ENCODE results near the gene RIPOR3. TPM values are rescaled to one million over a fixed set of nuclear protein-coding genes. Genes with fewer than 3 reads are reported as not detected.

The RIPOR3 gene
- total and polyA plus RNA-seq, 9 of the 15 experiments (the other 6 are each of a cell fraction or from before 2014, with no cell fraction given) = 3.3 to 62.7 (median 21.4) TPM

DNA sequence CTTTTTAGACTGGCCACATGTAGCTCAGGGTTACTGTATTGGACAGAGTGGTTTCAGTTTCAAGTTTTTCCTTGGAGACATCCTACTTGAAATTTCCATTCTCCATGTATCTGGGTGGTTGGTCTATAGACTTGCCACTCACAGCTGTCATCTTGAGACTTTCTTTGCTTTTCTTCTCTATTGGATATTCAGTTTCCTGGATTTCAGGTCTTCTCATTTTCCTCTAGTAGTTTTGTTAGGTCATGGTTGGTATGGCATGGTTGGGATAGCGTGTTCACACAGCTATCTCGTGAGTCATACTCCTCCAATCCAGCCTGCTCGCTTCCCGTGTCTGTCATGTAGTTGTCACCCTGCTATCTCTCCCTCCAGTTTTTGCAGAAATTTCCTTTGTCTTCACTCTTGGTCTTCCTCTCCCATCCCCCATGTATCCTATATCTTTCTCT is 132.8 kb downstream of the RIPOR3 start (continued):
- TF ChIP-seq, protein P1, sequence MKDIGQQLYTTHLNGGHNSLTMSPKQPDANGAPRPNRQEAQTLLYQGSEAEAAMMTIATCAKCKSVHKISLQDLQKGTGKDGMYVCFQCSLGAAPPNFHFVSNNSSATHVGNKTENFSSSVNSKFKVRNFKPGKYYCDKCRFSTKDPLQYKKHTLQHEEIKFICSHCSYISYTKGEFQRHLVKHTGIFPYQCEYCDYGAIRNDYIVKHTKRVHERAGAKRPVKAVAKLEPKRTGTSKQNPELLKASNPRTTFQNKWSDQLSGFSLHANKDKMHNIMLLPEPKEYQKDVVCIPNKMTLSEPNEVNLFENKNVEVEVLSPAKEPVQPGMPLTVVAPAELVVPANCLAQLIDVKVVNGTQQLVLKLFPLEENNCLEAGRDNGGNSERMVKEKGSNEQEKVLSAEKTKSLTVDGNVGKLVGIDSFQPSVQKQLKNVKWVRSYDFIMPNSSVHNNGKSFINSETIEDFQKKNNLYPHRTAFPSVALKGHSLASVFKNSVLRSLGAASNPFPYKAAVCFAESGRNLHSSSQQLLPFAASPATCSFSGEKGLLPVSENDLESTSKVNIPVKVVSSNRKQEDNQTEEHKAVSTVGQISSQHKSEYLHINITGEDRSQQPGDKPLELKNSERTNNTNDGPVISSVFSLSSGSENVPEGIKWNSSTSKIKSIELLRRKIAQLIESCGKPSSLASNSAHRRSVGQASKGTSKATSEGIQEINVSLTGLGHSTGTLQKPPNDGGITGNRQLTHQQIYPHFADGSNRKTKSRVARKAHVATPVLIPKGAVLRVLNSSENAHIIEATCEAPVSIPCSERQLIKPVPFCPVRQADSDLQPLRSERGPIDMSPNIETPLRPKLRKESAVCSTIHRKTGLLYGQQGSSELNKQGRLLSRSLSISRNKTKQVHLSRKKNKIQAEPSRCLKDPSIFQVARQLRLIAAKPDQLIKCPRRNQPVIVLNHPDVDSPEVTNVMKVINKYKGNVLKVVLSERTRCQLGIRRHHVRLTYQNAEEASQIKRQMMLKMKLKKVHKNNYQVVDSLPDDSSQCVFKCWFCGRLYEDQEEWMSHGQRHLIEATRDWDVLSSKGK (CRISPR knock-in tag; IDR thresholded peaks at IDR 0.05) = no peak
- TF ChIP-seq, protein P2, sequence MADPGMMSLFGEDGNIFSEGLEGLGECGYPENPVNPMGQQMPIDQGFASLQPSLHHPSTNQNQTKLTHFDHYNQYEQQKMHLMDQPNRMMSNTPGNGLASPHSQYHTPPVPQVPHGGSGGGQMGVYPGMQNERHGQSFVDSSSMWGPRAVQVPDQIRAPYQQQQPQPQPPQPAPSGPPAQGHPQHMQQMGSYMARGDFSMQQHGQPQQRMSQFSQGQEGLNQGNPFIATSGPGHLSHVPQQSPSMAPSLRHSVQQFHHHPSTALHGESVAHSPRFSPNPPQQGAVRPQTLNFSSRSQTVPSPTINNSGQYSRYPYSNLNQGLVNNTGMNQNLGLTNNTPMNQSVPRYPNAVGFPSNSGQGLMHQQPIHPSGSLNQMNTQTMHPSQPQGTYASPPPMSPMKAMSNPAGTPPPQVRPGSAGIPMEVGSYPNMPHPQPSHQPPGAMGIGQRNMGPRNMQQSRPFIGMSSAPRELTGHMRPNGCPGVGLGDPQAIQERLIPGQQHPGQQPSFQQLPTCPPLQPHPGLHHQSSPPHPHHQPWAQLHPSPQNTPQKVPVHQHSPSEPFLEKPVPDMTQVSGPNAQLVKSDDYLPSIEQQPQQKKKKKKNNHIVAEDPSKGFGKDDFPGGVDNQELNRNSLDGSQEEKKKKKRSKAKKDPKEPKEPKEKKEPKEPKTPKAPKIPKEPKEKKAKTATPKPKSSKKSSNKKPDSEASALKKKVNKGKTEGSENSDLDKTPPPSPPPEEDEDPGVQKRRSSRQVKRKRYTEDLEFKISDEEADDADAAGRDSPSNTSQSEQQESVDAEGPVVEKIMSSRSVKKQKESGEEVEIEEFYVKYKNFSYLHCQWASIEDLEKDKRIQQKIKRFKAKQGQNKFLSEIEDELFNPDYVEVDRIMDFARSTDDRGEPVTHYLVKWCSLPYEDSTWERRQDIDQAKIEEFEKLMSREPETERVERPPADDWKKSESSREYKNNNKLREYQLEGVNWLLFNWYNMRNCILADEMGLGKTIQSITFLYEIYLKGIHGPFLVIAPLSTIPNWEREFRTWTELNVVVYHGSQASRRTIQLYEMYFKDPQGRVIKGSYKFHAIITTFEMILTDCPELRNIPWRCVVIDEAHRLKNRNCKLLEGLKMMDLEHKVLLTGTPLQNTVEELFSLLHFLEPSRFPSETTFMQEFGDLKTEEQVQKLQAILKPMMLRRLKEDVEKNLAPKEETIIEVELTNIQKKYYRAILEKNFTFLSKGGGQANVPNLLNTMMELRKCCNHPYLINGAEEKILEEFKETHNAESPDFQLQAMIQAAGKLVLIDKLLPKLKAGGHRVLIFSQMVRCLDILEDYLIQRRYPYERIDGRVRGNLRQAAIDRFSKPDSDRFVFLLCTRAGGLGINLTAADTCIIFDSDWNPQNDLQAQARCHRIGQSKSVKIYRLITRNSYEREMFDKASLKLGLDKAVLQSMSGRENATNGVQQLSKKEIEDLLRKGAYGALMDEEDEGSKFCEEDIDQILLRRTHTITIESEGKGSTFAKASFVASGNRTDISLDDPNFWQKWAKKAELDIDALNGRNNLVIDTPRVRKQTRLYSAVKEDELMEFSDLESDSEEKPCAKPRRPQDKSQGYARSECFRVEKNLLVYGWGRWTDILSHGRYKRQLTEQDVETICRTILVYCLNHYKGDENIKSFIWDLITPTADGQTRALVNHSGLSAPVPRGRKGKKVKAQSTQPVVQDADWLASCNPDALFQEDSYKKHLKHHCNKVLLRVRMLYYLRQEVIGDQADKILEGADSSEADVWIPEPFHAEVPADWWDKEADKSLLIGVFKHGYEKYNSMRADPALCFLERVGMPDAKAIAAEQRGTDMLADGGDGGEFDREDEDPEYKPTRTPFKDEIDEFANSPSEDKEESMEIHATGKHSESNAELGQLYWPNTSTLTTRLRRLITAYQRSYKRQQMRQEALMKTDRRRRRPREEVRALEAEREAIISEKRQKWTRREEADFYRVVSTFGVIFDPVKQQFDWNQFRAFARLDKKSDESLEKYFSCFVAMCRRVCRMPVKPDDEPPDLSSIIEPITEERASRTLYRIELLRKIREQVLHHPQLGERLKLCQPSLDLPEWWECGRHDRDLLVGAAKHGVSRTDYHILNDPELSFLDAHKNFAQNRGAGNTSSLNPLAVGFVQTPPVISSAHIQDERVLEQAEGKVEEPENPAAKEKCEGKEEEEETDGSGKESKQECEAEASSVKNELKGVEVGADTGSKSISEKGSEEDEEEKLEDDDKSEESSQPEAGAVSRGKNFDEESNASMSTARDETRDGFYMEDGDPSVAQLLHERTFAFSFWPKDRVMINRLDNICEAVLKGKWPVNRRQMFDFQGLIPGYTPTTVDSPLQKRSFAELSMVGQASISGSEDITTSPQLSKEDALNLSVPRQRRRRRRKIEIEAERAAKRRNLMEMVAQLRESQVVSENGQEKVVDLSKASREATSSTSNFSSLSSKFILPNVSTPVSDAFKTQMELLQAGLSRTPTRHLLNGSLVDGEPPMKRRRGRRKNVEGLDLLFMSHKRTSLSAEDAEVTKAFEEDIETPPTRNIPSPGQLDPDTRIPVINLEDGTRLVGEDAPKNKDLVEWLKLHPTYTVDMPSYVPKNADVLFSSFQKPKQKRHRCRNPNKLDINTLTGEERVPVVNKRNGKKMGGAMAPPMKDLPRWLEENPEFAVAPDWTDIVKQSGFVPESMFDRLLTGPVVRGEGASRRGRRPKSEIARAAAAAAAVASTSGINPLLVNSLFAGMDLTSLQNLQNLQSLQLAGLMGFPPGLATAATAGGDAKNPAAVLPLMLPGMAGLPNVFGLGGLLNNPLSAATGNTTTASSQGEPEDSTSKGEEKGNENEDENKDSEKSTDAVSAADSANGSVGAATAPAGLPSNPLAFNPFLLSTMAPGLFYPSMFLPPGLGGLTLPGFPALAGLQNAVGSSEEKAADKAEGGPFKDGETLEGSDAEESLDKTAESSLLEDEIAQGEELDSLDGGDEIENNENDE (IDR thresholded peaks at IDR 0.05; ENCODE audit: low read depth, low read length) = no peak
- TF ChIP-seq, protein P3, sequence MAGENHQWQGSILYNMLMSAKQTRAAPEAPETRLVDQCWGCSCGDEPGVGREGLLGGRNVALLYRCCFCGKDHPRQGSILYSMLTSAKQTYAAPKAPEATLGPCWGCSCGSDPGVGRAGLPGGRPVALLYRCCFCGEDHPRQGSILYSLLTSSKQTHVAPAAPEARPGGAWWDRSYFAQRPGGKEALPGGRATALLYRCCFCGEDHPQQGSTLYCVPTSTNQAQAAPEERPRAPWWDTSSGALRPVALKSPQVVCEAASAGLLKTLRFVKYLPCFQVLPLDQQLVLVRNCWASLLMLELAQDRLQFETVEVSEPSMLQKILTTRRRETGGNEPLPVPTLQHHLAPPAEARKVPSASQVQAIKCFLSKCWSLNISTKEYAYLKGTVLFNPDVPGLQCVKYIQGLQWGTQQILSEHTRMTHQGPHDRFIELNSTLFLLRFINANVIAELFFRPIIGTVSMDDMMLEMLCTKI (IDR thresholded peaks at IDR 0.05; ENCODE audit: partially characterized antibody) = no peak
- TF ChIP-seq SRF (CRISPR knock-in tag; IDR thresholded peaks at IDR 0.05) (no peak), PCBP1 (IDR thresholded peaks at IDR 0.05; ENCODE audit: low read depth, low read length, poor library complexity, severe bottlenecking) (no peak), ADNP (tag; IDR thresholded peaks at IDR 0.05) (no peak), ZNF431 (CRISPR knock-in tag; IDR thresholded peaks at IDR 0.05) (no peak), RFX1 (IDR thresholded peaks at IDR 0.05) (no peak; the same call in 1 of the 2 replicates), ZFX (CRISPR knock-in tag; IDR thresholded peaks at IDR 0.05) (no peak)

Measured in K562 (cell line).